Astrocyte of the cerebellum (primary cell): Measurements from ENCODE around the gene FTSJ3.

ENCODE experiments used
- DNase-seq: peaks from one replicate; pipeline ENCODE4 v3.0.0-alpha.2; 2011; ENCODE audit warnings: low read depth
- H3K4me3 ChIP-seq: 2 replicates; pipeline ENCODE4 v1.5.1; 2011; ENCODE audit warnings: mild to moderate bottlenecking, low read depth, low read length, moderate library complexity
- CTCF ChIP-seq: IDR thresholded peaks from 2 replicates; pipeline ENCODE4 v1.5.1; 2012; ENCODE audit warnings: low read length, low read depth, moderate library complexity, mild to moderate bottlenecking; ENCODE audit errors: missing control alignments
- in situ Hi-C: cut with HindIII; loops from 2 replicates; pipeline ENCODE4 v1.10.0; 2017; ENCODE audit warnings: low sequenced_read_pairs

FTSJ3 gene

GRCh38 chr17:63785556-63785955, 41.9 kb downstream of the FTSJ3 start:
- peak; percentile 38 for DNase-seq

GRCh38 chr17:63783522-63783921, 43.9 kb downstream of the FTSJ3 start:
- TF ChIP-seq CTCF, result no peak
- in situ Hi-C loops, result no loop called here
- no peak overlapping the region for H3K4me3 ChIP-seq
- DNase-seq, result no peak

More at GRCh38 chr17:63785556-63785955, 41.9 kb downstream of the FTSJ3 start:
- in situ Hi-C loops, result no loop called here
- no peak for TF ChIP-seq CTCF
- no peak overlapping the region for H3K4me3 ChIP-seq

- in situ Hi-C loops, result no loop called here
- no peak overlapping the region for H3K4me3 ChIP-seq
- DNase-seq, result no peak
- TF ChIP-seq CTCF, result no peak
Measured at GRCh38 chr17:63780928-63781327, 46.5 kb downstream of the FTSJ3 start.

- H3K4me3 ChIP-seq, result no peak overlapping the region
- no peak for TF ChIP-seq CTCF
- in situ Hi-C loops, result no loop called here
- no peak for DNase-seq
Measured at GRCh38 chr17:63780507-63780906, 47.0 kb downstream of the FTSJ3 start.

GRCh38 chr17:63775420-63775819, 52.0 kb downstream of the FTSJ3 start:
- peak overlapping the region; percentile 82 for H3K4me3 ChIP-seq

GRCh38 chr17:63774969-63775265, 52.5 kb downstream of the FTSJ3 start:
- H3K4me3 ChIP-seq, result peak overlapping the region; percentile 82
- in situ Hi-C loops, result no loop called here
- no peak for TF ChIP-seq CTCF
- no peak for DNase-seq

More at GRCh38 chr17:63775420-63775819, 52.0 kb downstream of the FTSJ3 start:
- DNase-seq, result no peak
- no peak for TF ChIP-seq CTCF
- in situ Hi-C loops, result no loop called here
